GM12873 (cell line): ENCODE measurements around the gene HYAL2.

Source experiments
- CTCF ChIP-seq: IDR thresholded peaks from 2 replicates; pipeline ENCODE4 v1.5.1; 2012; ENCODE audit warnings: low read depth, mild to moderate bottlenecking, moderate library complexity, low read length, control low read depth; ENCODE audit not compliant: insufficient read depth; ENCODE audit errors: missing control alignments

The HYAL2 gene

GRCh38 chr3:50268276-50268675 lies 54.3 kb downstream of the HYAL2 start:
- TF ChIP-seq CTCF: no peak
